ENCODE measurements around the gene PJA1.
A peak's percentile ranks its signal among the peaks of the same experiment; 100 is the strongest.

PJA1 gene

GRCh38 chrX:69165087-69165651 lies at the start of gene PJA1:
Gene PJA1, minus strand, starts transcription at chrX:69165453. Its CDS starts 2,380 bp downstream, at chrX:69163073.
- peak; percentile 79 for DNase-seq (ENCODE audit: low spot score)

GRCh38 chrX:69214463-69214862 lies 49.2 kb upstream of the PJA1 start:
- no peak for DNase-seq (ENCODE audit: low spot score)

- no peak for DNase-seq (ENCODE audit: low spot score)
Observed at GRCh38 chrX:69211701-69212100, 46.4 kb upstream of the PJA1 start.

GRCh38 chrX:69210581-69210980 lies 45.3 kb upstream of the PJA1 start:
- no peak for DNase-seq (ENCODE audit: low spot score)

- DNase-seq (ENCODE audit: low spot score) = no peak
Observed at GRCh38 chrX:69207216-69207615, 42.0 kb upstream of the PJA1 start.

GRCh38 chrX:69203638-69204037 lies 38.4 kb upstream of the PJA1 start:
- no peak for DNase-seq (ENCODE audit: low spot score)

- no peak for DNase-seq (ENCODE audit: low spot score)
Observed at GRCh38 chrX:69197690-69198089, 32.4 kb upstream of the PJA1 start.

GRCh38 chrX:69196666-69197065 lies 31.4 kb upstream of the PJA1 start:
- DNase-seq (ENCODE audit: low spot score) = no peak

- no peak for DNase-seq (ENCODE audit: low spot score)
Observed at GRCh38 chrX:69195810-69196209, 30.6 kb upstream of the PJA1 start.

- DNase-seq (ENCODE audit: low spot score) = no peak
Observed at GRCh38 chrX:69195192-69195591, 29.9 kb upstream of the PJA1 start.

- DNase-seq (ENCODE audit: low spot score) = no peak
Observed at GRCh38 chrX:69192603-69193002, 27.4 kb upstream of the PJA1 start.

GRCh38 chrX:69189576-69190371 lies 24.5 kb upstream of the PJA1 start:
- DNase-seq (ENCODE audit: low spot score) = peak; percentile 53

GRCh38 chrX:69186651-69187050 lies 21.4 kb upstream of the PJA1 start:
- DNase-seq (ENCODE audit: low spot score) = no peak

- DNase-seq (ENCODE audit: low spot score) = no peak
Observed at GRCh38 chrX:69185886-69186285, 20.6 kb upstream of the PJA1 start.

- no peak for DNase-seq (ENCODE audit: low spot score)
Observed at GRCh38 chrX:69185141-69185540, 19.9 kb upstream of the PJA1 start.

- no peak for DNase-seq (ENCODE audit: low spot score)
Observed at GRCh38 chrX:69182818-69183380, 17.6 kb upstream of the PJA1 start.

GRCh38 chrX:69179380-69179911 lies 14.2 kb upstream of the PJA1 start:
- peak; percentile 47 for DNase-seq (ENCODE audit: low spot score)

GRCh38 chrX:69178592-69178991 lies 13.3 kb upstream of the PJA1 start:
- DNase-seq (ENCODE audit: low spot score) = no peak

GRCh38 chrX:69177511-69178162 lies 12.4 kb upstream of the PJA1 start:
- DNase-seq (ENCODE audit: low spot score) = no peak

GRCh38 chrX:69176053-69176452 lies 10.8 kb upstream of the PJA1 start:
- no peak for DNase-seq (ENCODE audit: low spot score)

- no peak for DNase-seq (ENCODE audit: low spot score)
Observed at GRCh38 chrX:69173906-69174305, 8.7 kb upstream of the PJA1 start.

- no peak for DNase-seq (ENCODE audit: low spot score)
Observed at GRCh38 chrX:69172937-69173336, 7.7 kb upstream of the PJA1 start.

- no peak for DNase-seq (ENCODE audit: low spot score)
Observed at GRCh38 chrX:69170319-69170718, 5.1 kb upstream of the PJA1 start.
